AG09309 (cell line): ENCODE data around the gene CFAP52.
"Not testable (repeated sequence)": the region's sequence is repeated elsewhere in the genome, so short reads cannot be mapped to it uniquely, and the experiment has no call there.

ENCODE experiments used
- DNase-seq: peaks from one replicate; pipeline ENCODE4 v3.0.0-alpha.2; 2010; ENCODE audit warnings: low read depth
- H3K4me3 ChIP-seq: 2 replicates; pipeline ENCODE4 v1.5.1; 2011; ENCODE audit warnings: mild to moderate bottlenecking, low read depth, low read length, moderate library complexity; ENCODE audit not compliant: control insufficient read depth
- TF ChIP-seq, protein P1 (sequence below): IDR thresholded peaks from 2 replicates; pipeline ENCODE4 v1.5.1; 2011; ENCODE audit warnings: mild to moderate bottlenecking, low read depth, low read length, inconsistent platforms; ENCODE audit not compliant: insufficient read depth, control insufficient read depth; ENCODE audit errors: missing control alignments

The CFAP52 gene

DNA sequence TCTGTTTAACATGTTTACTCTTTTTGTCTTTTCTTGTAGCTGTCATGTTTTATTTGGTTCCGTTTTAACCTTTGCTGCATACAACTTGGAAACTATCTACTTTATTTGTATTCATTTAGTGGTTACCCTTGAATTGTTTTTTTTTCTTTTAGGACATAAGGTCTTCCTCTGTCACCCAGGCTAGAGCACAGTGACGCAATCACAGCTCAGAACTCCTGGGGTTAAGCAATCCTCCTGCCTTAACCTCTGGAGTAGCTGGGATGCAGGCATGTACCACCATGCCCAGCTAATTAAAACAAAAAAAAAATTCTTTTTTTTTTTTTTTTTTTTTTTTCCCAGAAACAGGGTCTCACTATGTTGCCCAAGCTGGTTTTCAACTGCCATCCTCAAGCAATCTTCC lies 39.0 kb downstream of the CFAP52 start:
- DNase-seq: no peak
- H3K4me3 ChIP-seq: no peak overlapping the region
- TF ChIP-seq, protein P1, sequence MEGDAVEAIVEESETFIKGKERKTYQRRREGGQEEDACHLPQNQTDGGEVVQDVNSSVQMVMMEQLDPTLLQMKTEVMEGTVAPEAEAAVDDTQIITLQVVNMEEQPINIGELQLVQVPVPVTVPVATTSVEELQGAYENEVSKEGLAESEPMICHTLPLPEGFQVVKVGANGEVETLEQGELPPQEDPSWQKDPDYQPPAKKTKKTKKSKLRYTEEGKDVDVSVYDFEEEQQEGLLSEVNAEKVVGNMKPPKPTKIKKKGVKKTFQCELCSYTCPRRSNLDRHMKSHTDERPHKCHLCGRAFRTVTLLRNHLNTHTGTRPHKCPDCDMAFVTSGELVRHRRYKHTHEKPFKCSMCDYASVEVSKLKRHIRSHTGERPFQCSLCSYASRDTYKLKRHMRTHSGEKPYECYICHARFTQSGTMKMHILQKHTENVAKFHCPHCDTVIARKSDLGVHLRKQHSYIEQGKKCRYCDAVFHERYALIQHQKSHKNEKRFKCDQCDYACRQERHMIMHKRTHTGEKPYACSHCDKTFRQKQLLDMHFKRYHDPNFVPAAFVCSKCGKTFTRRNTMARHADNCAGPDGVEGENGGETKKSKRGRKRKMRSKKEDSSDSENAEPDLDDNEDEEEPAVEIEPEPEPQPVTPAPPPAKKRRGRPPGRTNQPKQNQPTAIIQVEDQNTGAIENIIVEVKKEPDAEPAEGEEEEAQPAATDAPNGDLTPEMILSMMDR: no peak

DNA sequence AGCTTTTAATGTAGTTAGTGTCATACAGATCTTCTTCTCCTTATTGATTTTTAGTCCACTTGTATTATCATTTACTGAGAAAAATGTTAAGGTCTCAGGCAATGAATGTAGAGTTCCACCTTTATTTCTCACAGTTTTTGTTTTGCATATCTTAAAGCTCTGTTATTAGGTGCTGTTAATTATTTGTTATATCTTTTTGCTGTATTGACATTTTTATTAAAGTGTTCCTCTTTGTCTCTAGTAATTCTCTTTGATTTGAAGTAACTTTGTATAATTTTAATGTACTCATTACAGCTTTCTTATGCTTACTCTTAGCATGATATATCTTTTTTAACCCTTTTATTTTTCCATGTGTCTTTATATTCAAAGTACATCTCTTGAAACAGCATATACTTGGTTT lies 46.5 kb downstream of the CFAP52 start:
- no peak overlapping the region for H3K4me3 ChIP-seq
- no peak for DNase-seq
- TF ChIP-seq, protein P1: no peak

DNA sequence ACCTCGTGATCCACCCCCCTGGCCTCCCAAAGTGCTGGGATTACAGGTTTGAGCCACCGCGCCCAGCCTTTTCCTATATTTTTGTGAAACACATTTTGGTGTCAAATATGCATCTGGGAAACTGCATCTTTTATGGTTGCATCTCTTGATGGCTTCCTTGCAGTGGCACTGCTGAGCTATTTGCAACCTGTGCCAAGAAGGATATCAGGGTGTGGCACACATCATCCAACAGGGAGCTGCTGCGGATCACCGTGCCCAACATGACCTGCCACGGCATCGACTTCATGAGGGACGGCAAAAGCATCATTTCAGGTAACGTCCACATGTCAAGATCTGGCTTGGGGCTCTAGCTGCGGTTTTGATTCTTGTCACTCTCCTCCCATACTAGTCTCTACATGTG lies 52.1 kb downstream of the CFAP52 start:
- DNase-seq: no peak
- H3K4me3 ChIP-seq: no peak overlapping the region
- TF ChIP-seq, protein P1: no peak

DNA sequence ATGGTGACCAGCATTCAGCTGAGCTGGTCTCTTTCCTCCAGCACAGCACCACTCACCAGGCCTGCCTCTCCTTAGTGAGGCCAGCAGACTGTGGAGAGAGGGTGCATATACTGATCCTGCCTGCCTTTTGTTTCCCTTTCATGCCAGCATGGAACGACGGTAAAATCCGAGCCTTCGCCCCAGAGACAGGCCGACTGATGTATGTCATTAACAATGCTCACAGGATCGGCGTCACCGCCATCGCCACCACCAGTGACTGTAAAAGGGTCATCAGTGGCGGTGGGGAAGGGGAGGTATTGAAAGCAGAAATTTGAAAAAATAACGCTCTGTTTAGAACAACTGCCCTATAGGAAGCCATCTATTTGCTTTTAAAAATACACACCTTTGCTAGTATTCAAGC lies 56.3 kb downstream of the CFAP52 start:
- TF ChIP-seq, protein P1: no peak
- no peak overlapping the region for H3K4me3 ChIP-seq
- no peak for DNase-seq

DNA sequence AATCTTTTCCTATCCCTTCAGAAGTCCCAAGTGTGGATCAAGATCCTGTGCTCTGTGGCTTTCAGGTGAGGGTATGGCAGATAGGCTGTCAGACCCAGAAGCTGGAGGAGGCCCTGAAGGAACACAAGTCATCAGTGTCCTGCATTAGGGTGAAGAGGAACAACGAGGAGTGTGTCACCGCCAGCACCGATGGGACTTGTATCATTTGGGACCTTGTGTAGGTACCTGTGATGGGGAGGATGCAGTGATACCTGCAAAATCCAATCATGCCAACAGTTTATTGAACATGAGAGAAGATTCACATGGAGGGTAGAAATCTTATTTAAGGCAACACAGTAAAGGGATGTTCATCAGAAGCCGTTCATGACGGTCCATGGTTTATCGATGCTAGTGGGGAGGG lies 58.9 kb downstream of the CFAP52 start:
- no peak for DNase-seq
- TF ChIP-seq, protein P1: no peak
- H3K4me3 ChIP-seq: no peak overlapping the region

DNA sequence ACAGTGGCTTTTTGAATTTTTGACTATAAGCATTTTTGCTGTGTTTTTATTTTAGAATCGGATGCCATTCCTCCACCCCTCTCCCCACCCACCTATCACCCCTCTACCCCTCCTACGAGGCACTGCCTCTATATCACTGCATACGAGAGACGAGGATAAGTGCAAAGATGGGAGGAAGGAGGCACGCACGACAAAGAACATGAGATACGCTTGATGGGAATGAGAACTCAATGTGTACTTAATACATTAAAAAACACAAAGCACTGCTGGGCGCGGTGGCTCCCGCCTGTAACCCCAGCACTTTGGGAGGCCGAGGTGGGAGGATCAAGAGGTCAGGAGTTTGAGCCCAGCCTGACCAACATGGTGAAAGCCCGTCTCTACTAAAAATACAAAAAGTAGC lies 60.1 kb downstream of the CFAP52 start:
- TF ChIP-seq, protein P1: no peak
- no peak for DNase-seq
- H3K4me3 ChIP-seq: no peak overlapping the region

DNA sequence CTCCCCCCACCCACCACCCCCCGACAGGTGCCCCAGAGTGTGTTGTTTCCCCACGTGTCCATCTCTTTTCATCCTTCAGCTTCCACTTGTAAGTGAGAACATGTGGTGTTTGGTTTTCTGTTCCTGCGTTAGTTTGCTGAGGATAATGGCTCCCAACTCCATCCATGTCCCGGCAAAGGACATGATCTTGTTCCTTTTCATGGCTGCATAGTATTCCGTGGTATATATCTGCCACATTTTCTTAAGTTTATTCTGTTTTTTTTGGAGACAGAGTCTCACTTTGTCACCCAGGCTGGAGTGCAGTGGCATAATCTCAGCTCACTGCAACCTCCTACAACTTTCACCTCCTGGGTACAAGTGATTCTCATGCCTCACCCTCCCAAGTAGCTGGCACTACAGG lies 63.9 kb downstream of the CFAP52 start:
- not testable (repeated sequence) for DNase-seq, H3K4me3 ChIP-seq
